HCT116 (cell line): Measurements from ENCODE around the gene TMTC1. TPM values are rescaled to one million over a fixed set of nuclear protein-coding genes. Genes with fewer than 3 reads are reported as not detected.

Experiments
- ATAC-seq: fragments of 200-7000 bp; cut with Tn5 transposase; 2 replicates; pipeline ENCODE4 v1.9.1; 2020; ENCODE audit warnings: mild to moderate bottlenecking, moderate library complexity
- BruUV-seq: library from RNA; stranded (reverse); fragments of 400-500 nt; replicated peaks from 2 replicates; lab custom pipeline; 2021; lab: Mats Ljungman, UMichigan
- CTCF ChIA-PET: fragments of 300-600 bp; sonication (Branson Sonifier 250); formaldehyde crosslinking; loops from one replicate; lab custom pipeline; 2021; ENCODE audit warnings: antibody characterized with exemption; lab: Charles Lee
- POLR2A ChIA-PET: fragments of 300-600, 350-600 bp; sonication (Branson Sonifier 250); formaldehyde crosslinking; loops from one replicate; lab custom pipeline; 2021; ENCODE audit warnings: antibody characterized with exemption; lab: Charles Lee
- RAD21 ChIA-PET, 2 experiments: fragments of 300-600 bp; sonication (Branson Sonifier 250); formaldehyde crosslinking; loops; one replicate each; lab custom pipeline; 2023; ENCODE audit warnings: low total read pairs in 2 of 2; ENCODE audit not compliant: uncharacterized antibody in 2 of 2, unreplicated experiment in 2 of 2, low non-redundant PET in 1 of 2; lab: Charles Lee
- DNase-seq: peaks from one replicate; pipeline ENCODE4 v3.0.0-alpha.2; 2010; ENCODE audit warnings: low read depth, low spot score
- H2AFZ ChIP-seq: fragments of 200-600 bp; shearing (Covaris generic), sonication (generic); 2 replicates; pipeline ENCODE4 v1.6.1; 2017; ENCODE audit warnings: low read depth, mixed run types, mixed read lengths, antibody characterized with exemption, low read length; ENCODE audit not compliant: poor library complexity, severe bottlenecking
- H3K27ac ChIP-seq: 2 replicates; pipeline ENCODE4 v1.5.1; 2012; ENCODE audit warnings: low read depth, low read length
- H3K27me3 ChIP-seq: fragments of 200-600 bp; sonication (generic); 2 replicates; pipeline ENCODE4 v1.6.1; 2016; ENCODE audit warnings: mixed run types, low read length, mixed read lengths; ENCODE audit not compliant: insufficient read depth
- H3K36me3 ChIP-seq, 2 experiments: fragments of 200-500 bp in 1 of 2; fragments of 200-600 bp in 1 of 2; sonication (Bioruptor generic) in 1 of 2; sonication (generic) in 1 of 2; 2 replicates each; pipeline versions ENCODE4 v1.5.1 to v1.6.1; 2014 to 2016; ENCODE audit warnings: low read length in 2 of 2, inconsistent platforms in 1 of 2, mixed read lengths in 1 of 2, mixed run types in 1 of 2; ENCODE audit not compliant: insufficient read depth in 2 of 2, control insufficient read depth in 1 of 2
- H3K4me1 ChIP-seq, 2 experiments: fragments of 200-600 bp in 1 of 2; sonication (generic) in 1 of 2; 2 replicates each; pipeline versions ENCODE4 v1.5.1 to v1.6.1; 2012 to 2017; ENCODE audit warnings: low read length in 2 of 2, inconsistent platforms in 1 of 2, mild to moderate bottlenecking in 1 of 2, mixed read lengths in 1 of 2, mixed run types in 1 of 2, moderate library complexity in 1 of 2; ENCODE audit not compliant: insufficient read depth in 2 of 2, control insufficient read depth in 1 of 2
- H3K4me2 ChIP-seq: fragments of 200-600 bp; sonication (generic); 2 replicates; pipeline ENCODE4 v1.6.1; 2017; ENCODE audit warnings: mixed run types, low read length, mixed read lengths
- H3K4me3 ChIP-seq, 2 experiments: fragments of 200-600 bp in 1 of 2; sonication (generic) in 1 of 2; replicated peaks in 1 of 2; 2 replicates each; pipeline ENCODE4 v1.5.1; 2011 to 2016; ENCODE audit warnings: low read length in 2 of 2, control low read depth in 1 of 2, low read depth in 1 of 2, mild to moderate bottlenecking in 1 of 2, mixed read lengths in 1 of 2, mixed run types in 1 of 2
- H3K79me2 ChIP-seq: fragments of 200-600 bp; sonication (generic); 2 replicates; pipeline ENCODE4 v1.6.1; 2017; ENCODE audit warnings: mild to moderate bottlenecking, mixed run types, low read length, moderate library complexity, mixed read lengths; ENCODE audit not compliant: insufficient read depth
- H3K9ac ChIP-seq: fragments of 200-600 bp; sonication (generic); 2 replicates; pipeline ENCODE4 v1.6.1; 2016; ENCODE audit warnings: low read length, mixed read lengths
- H3K9me2 ChIP-seq: fragments of 200-600 bp; sonication (generic), shearing (Covaris generic); 2 replicates; pipeline ENCODE4 v1.6.1; 2017; ENCODE audit warnings: mixed run types, mild to moderate bottlenecking, moderate library complexity; ENCODE audit not compliant: insufficient read depth
- H3K9me3 ChIP-seq, 2 experiments: fragments of 200-500 bp in 1 of 2; fragments of 200-600 bp in 1 of 2; sonication (Bioruptor generic) in 1 of 2; sonication (generic) in 1 of 2; 2 replicates each; pipeline ENCODE4 v1.6.1; 2014 to 2017; ENCODE audit warnings: low read length in 2 of 2, mixed read lengths in 2 of 2, inconsistent platforms in 1 of 2, low read depth in 1 of 2, mild to moderate bottlenecking in 1 of 2, mixed run types in 1 of 2, moderate library complexity in 1 of 2; ENCODE audit not compliant: control insufficient read depth in 1 of 2, insufficient read depth in 1 of 2
- H4K20me1 ChIP-seq: fragments of 200-600 bp; sonication (generic), shearing (Covaris generic); 2 replicates; pipeline ENCODE4 v1.6.1; 2017; ENCODE audit warnings: mixed run types, mild to moderate bottlenecking, moderate library complexity; ENCODE audit not compliant: insufficient read depth
- FOSL1 ChIP-seq: IDR thresholded peaks from 2 replicates; pipeline ENCODE4 v1.6.1; 2012; ENCODE audit warnings: low read depth
- POLR2A ChIP-seq: IDR thresholded peaks from 2 replicates; pipeline ENCODE4 v1.7.0; 2011; ENCODE audit warnings: borderline replicate concordance; ENCODE audit not compliant: insufficient read depth, insufficient read length; ENCODE audit errors: extremely low read depth
- SRF ChIP-seq: IDR thresholded peaks from 2 replicates; pipeline ENCODE4 v1.6.1; 2012; ENCODE audit warnings: low read depth
- YY1 ChIP-seq: IDR thresholded peaks from 2 replicates; pipeline ENCODE4 v1.6.1; 2011; ENCODE audit warnings: low read length, low read depth, moderate library complexity, mild to moderate bottlenecking; ENCODE audit not compliant: insufficient replicate concordance; ENCODE audit errors: extremely low read depth
- intact Hi-C: fragments of 100-400 bp; cut with micrococcal nuclease; formaldehyde crosslinking; loops from 2 replicates; pipeline ENCODE4 v1.10.0; 2022
- total RNA-seq: library from RNA; stranded (reverse); gene quantifications from one replicate; pipeline ENCODE4 v1.2.1, GENCODE V29; 2021; ENCODE audit not compliant: unreplicated experiment
- TF ChIP-seq, protein P1 (sequence below): IDR thresholded peaks from 2 replicates; pipeline ENCODE4 v1.6.1; 2011; ENCODE audit warnings: mild to moderate bottlenecking, low read length, moderate library complexity; ENCODE audit not compliant: insufficient replicate concordance; ENCODE audit errors: extremely low read depth
- TF ChIP-seq, protein P2 (sequence below), 3 experiments: fragments of 200-600 bp in 1 of 3; sonication (generic) in 1 of 3; IDR thresholded peaks in 2 of 3; conservative IDR thresholded peaks in 1 of 3; 2 replicates each; pipeline ENCODE4 v1.5.1; 2012 to 2017; ENCODE audit warnings: low read depth in 2 of 3, low read length in 2 of 3, antibody characterized with exemption in 1 of 3, borderline replicate concordance in 1 of 3, control low read depth in 1 of 3, mild to moderate bottlenecking in 1 of 3, mixed read lengths in 1 of 3, mixed run types in 1 of 3, moderate library complexity in 1 of 3; ENCODE audit not compliant: insufficient read depth in 1 of 3

Gene TMTC1
- total RNA-seq, 1 experiment from 2014 or later: 2.0 TPM

DNA sequence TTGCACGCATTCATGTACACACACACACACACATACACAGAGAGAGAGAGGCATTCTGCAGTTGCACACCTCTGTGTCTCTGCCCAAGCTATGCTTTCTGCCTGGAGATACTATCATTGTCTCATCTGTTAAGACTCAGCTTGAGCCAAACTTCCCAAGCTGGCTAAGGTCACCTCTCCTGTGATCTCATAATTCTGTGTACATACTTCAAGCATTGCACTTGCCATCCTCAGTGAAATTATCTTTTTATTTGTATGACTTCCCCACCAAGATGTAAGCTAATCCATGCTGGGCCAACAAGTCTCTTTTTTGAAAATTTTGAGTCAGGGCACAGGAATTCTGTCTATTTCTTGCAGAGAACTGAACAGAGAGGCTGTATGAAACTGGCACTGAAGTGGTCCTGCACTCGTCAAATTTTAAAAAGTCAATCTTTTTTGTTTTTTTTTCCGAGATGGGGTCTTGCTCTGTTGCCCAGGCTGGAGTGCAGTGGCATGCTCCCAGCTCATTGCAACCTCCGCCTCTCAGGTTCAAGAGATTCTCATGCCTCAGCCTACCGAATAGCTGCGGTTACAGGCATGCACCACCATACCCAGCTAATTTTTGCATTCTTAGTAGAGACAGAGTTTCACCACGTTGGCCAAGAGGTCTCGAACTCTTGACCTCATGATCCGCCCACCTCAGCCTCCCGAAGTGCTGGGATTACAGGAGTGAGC is 44.3 kb downstream of the TMTC1 start:
- TF ChIP-seq, protein P1, sequence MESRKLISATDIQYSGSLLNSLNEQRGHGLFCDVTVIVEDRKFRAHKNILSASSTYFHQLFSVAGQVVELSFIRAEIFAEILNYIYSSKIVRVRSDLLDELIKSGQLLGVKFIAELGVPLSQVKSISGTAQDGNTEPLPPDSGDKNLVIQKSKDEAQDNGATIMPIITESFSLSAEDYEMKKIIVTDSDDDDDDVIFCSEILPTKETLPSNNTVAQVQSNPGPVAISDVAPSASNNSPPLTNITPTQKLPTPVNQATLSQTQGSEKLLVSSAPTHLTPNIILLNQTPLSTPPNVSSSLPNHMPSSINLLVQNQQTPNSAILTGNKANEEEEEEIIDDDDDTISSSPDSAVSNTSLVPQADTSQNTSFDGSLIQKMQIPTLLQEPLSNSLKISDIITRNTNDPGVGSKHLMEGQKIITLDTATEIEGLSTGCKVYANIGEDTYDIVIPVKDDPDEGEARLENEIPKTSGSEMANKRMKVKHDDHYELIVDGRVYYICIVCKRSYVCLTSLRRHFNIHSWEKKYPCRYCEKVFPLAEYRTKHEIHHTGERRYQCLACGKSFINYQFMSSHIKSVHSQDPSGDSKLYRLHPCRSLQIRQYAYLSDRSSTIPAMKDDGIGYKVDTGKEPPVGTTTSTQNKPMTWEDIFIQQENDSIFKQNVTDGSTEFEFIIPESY: no peak
- TF ChIP-seq POLR2A: no peak
- TF ChIP-seq SRF: no peak
- TF ChIP-seq, all 23 proteins: peak for 0
- Histone ChIP-seq H4K20me1 (no peaks in the 10 kb centered on the region), H3K9ac (no peak overlapping the region), H3K4me2 (no peak overlapping the region), H3K9me2 (no peaks in the 10 kb centered on the region), H3K27me3 (no peaks in the 10 kb centered on the region), H3K27ac (no peak overlapping the region), H3K9me3 (no peaks in the 10 kb centered on the region), H3K36me3 (no peaks in the 10 kb centered on the region), H2AFZ (no peak overlapping the region), H3K4me3 (no peak overlapping the region), H3K79me2 (no peaks in the 10 kb centered on the region), H3K4me1 (peaks cover 0 to 6% of the 10 kb centered on the region in 2 experiments; a peak in 1 of 4 replicates)
- ChIA-PET CTCF (no interaction called here), POLR2A (no interaction called here), RAD21 (no interaction called here)
- no peak for DNase-seq
- BruUV-seq: no TSS peak
- no peak for ATAC-seq
- intact Hi-C loops: no loop called here

DNA sequence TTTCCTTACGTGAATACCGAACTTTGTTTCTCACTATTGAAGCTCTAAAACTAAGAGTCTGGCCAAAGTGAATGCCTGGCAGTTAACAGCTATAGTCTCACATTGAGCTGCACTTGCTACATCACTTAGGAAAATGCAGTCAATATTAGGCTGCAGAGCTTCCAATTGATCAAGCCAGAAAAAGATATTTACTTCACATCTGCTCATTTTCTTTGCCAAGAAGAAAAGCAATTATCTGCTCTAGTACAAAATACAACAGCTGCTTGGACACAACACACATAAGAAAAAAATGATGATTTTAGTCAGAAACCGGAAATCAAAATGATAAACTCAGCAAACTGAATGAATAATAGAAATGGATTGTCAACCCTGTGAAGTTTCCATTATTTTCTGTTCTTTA is 45.4 kb downstream of the TMTC1 start:
- Histone ChIP-seq H3K9me3 (no peaks in the 10 kb centered on the region), H3K4me2 (no peak overlapping the region), H3K36me3 (no peaks in the 10 kb centered on the region), H3K27me3 (no peaks in the 10 kb centered on the region), H4K20me1 (no peaks in the 10 kb centered on the region), H3K4me1 (peaks cover 0 to 8% of the 10 kb centered on the region in 2 experiments; a peak in 2 of 4 replicates), H3K9me2 (no peaks in the 10 kb centered on the region), H2AFZ (no peak overlapping the region), H3K27ac (no peak overlapping the region), H3K4me3 (no peak overlapping the region), H3K9ac (no peak overlapping the region), H3K79me2 (no peaks in the 10 kb centered on the region)
- intact Hi-C loops: no loop called here
- DNase-seq: no peak
- POLR2A ChIA-PET: no interaction called here
- RAD21 ChIA-PET: no interaction called here
- ATAC-seq: no peak
- TF ChIP-seq YY1: no peak
- no peak for TF ChIP-seq FOSL1
- TF ChIP-seq, protein P2, sequence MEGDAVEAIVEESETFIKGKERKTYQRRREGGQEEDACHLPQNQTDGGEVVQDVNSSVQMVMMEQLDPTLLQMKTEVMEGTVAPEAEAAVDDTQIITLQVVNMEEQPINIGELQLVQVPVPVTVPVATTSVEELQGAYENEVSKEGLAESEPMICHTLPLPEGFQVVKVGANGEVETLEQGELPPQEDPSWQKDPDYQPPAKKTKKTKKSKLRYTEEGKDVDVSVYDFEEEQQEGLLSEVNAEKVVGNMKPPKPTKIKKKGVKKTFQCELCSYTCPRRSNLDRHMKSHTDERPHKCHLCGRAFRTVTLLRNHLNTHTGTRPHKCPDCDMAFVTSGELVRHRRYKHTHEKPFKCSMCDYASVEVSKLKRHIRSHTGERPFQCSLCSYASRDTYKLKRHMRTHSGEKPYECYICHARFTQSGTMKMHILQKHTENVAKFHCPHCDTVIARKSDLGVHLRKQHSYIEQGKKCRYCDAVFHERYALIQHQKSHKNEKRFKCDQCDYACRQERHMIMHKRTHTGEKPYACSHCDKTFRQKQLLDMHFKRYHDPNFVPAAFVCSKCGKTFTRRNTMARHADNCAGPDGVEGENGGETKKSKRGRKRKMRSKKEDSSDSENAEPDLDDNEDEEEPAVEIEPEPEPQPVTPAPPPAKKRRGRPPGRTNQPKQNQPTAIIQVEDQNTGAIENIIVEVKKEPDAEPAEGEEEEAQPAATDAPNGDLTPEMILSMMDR (IDR thresholded peaks at IDR 0.05 in 2 of 3, conservative IDR thresholded peaks at IDR 0.05 in 1 of 3; ENCODE audit: borderline replicate concordance in 1 of 3, insufficient read depth in 1 of 3, low read depth in 2 of 3, low read length in 2 of 3): no peak
- CTCF ChIA-PET: no interaction called here
- no TSS peak for BruUV-seq
